Measurements from ENCODE around the gene FKBP14.

FKBP14 gene

GRCh38 chr7:30034501-30034900, 8.0 kb upstream of the FKBP14 start:
- DNase-seq (ENCODE audit: low read depth in 2 of 2) = no peak

GRCh38 chr7:30032310-30033125, 6.0 kb upstream of the FKBP14 start:
- no peak for DNase-seq (ENCODE audit: low read depth in 2 of 2)

DNA sequence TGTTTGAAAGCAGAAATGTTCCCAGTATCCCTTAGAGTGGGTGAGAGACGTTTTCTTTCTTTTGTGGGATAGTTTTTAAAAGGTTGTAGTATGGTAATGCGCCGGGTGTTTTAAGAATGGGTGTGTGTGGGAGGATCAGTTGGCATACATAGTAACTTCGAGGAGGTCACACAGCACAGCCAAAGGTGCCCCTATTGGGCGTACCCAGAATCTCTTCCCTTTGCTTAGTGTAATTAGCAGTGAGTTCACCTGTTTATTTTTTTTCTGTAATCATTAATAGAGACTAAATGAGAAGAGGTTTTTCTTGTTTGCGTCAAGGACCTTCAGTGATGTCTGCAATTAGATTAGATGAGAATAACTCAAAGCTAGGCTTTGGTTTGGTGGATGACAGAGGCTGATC, 3.2 kb upstream of the FKBP14 start:
- DNase-seq (ENCODE audit: low read depth in 2 of 2) = no peak

GRCh38 chr7:30028749-30029635, 2.5 kb upstream of the FKBP14 start:
- DNase-seq (ENCODE audit: low read depth in 2 of 2) = no peak

DNA sequence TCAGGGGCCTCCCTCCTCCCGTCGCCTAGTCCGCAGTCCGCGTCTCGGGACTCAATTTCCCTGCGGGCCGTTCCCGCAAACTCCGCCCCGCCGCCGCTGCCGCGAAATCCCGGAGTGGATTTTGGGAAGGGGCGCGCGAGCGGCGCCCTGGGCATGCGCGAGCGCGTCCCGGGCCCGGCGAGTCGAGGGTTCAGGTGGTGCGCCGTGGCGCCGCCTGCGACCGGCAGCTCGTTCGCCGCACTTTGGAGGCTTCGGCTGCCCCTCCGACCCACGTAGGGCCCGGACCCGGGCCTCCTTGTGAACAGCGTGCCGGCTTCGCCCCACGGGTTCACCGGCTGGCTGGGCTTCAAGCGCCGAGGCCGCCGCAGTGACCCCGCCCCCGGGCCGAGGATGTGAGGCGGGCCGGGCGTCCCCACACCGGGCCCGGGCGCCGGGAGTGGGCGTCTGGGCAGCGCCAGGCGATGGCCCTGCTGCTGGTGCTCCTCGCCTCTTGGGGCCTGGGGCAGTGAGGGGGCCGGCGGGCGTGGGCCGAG, 1.8 kb upstream of the FKBP14 start, which contains the start of gene PLEKHA8:
PLEKHA8 (plus strand) TSS at position 197 of the 533 bp plus-strand sequence. CDS start 351 bp downstream, outside the sequence.
- peak; percentile 81 to 82 for DNase-seq (ENCODE audit: low read depth in 2 of 2)

GRCh38 chr7:30027740-30028215, 1.3 kb upstream of the FKBP14 start:
- DNase-seq (ENCODE audit: low read depth in 2 of 2) = no peak

DNA sequence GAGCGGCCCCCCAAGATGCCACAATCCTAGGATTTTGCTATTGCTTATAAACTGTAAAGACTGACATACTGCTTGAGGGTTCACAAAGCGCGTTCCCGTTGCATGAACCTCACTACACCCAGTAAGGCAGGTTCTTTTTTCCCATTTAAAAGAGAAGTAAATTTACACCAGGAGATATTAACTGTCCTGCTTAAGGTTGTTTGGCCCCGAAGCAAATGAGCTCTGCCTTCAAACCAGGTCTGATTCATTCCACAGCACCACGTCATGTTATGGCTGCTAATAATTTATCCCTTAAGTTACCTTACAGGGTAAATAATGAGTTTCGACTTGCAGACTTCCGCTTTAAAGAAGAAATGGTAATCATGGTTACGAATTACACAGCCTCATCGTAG, 559 bp upstream of the FKBP14 start:
- no peak for DNase-seq (ENCODE audit: low read depth in 2 of 2)

- DNase-seq (ENCODE audit: low read depth in 2 of 2) = no peak
These were observed 3.0 kb downstream of the FKBP14 start for GRCh38 chr7:30023524-30023923.

GRCh38 chr7:30022991-30023390, 3.5 kb downstream of the FKBP14 start:
- no peak for DNase-seq (ENCODE audit: low read depth in 2 of 2)

DNA sequence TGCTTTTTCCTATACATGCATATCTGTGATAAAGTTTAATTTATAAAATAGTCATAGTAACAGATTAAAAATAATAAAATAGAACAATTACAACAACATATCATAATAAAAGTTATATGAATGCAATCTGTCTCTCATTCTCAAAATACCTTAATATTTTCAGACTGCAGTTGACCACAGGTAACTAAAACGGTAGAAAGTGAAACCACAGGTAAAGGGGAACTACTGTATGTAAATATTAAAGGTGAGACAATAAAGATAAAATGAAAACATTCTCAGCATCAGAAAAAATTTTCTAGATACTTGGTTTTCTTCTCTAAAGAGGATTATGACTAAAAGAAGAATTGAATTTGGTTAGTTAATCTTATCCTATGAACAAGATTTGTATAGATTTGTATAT, 6.0 kb downstream of the FKBP14 start:
- DNase-seq (ENCODE audit: low read depth in 2 of 2) = no peak

- no peak for DNase-seq (ENCODE audit: low read depth in 2 of 2)
These were observed 6.5 kb downstream of the FKBP14 start for GRCh38 chr7:30019960-30020359.

DNA sequence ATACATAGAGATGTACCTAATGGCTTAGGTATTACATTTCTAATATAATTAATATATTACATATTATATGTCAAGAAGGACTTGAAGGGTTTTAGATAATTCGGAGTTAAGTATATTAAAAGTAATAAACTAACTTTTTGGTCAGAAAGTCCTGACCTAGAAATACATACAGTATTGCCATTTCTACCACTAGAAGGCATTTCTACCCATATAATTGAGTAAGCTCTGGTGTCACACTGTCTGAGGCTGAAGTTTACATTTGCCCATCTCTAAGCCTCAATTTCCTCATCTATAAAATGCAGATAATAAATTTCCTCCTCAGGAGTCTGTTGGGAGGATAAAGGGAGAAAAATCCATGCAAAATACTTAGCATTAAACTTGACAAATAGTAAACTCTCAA, 7.1 kb downstream of the FKBP14 start:
- no peak for DNase-seq (ENCODE audit: low read depth in 2 of 2)

- no peak for DNase-seq (ENCODE audit: low read depth in 2 of 2)
These were observed 8.1 kb downstream of the FKBP14 start for GRCh38 chr7:30018451-30018850.

GRCh38 chr7:30012757-30013156, 13.7 kb downstream of the FKBP14 start:
- DNase-seq (ENCODE audit: low read depth in 2 of 2) = no peak

- DNase-seq (ENCODE audit: low read depth in 2 of 2) = no peak
These were observed 16.5 kb downstream of the FKBP14 start for GRCh38 chr7:30010021-30010420.

- DNase-seq (ENCODE audit: low read depth in 2 of 2) = no peak
These were observed 21.0 kb downstream of the FKBP14 start for GRCh38 chr7:30005464-30005863.

DNA sequence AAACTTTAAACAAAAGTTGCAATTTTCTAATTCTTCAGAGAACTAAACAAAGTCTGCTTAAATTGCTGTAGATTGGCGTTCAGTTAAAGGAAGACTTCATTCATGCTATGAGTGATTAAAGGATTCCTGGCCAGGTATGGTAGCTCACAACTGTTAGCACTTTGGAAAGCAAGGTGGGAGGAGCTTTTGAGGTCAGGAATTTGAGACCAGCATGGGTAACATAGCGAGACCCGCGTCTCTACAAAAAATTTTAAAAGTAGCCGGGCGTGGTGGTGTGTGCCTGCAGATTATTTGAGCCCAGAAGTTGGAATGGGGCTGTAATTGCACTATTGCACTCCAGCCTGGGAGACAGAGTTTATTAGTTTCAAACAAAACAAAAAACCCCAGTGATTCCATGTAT, 23.4 kb downstream of the FKBP14 start:
- no peak for DNase-seq (ENCODE audit: low read depth in 2 of 2)

GRCh38 chr7:30001998-30002397, 24.5 kb downstream of the FKBP14 start:
- no peak for DNase-seq (ENCODE audit: low read depth in 2 of 2)

DNA sequence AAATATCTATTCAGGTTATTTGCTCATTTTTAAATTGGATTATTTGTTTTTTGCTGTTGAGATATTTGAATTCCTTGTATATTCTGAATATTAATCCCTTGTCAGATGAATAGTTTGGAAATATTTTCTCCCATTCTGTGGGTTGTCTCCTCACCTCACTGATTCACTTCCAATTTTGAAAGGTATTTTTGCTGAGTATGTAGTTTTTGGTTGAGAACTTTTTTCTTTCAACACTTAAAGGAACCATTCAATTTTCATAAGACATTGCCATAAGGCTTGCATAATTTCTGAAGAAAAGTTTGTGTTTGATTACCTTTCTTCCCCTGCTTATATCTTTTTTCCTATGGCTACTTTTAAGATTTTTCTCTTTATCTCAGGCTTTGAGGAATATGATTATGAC, 28.0 kb downstream of the FKBP14 start:
- no peak for DNase-seq (ENCODE audit: low read depth in 2 of 2)

- DNase-seq (ENCODE audit: low read depth in 2 of 2) = no peak
These were observed 30.2 kb downstream of the FKBP14 start for GRCh38 chr7:29996321-29996720.

DNA sequence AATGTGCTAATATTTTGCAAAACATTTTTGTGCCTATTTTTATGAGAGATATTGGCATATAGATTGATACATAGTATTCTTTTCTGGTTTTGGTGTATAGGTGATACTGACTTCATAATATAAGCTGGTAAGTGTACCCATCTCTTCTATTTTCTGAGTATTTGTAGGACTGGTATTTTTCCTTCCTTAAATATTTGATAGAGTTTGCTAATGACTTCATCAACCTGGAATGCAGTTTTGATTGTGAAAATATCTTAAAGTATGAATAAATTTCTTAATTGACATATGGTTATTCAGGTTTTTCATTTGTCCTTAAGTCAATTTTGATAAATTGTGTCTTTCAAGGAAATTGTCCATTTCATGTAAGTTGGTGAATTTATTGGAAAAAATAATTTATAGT, 30.9 kb downstream of the FKBP14 start:
- DNase-seq (ENCODE audit: low read depth in 2 of 2) = no peak

- no peak for DNase-seq (ENCODE audit: low read depth in 2 of 2)
These were observed 33.4 kb downstream of the FKBP14 start for GRCh38 chr7:29993140-29993539.

All from activated CD4-positive, alpha-beta T cell treated with anti-CD3 and anti-CD28 coated beads for 24 hours (primary cell).